Measurements from ENCODE around the gene LBH. TPM values are rescaled to one million over a fixed set of nuclear protein-coding genes. Genes with fewer than 3 reads are reported as not detected.

LBH gene
- 100 to 1,000 TPM in 1 of 3 donors, 10 to 100 TPM in 2; 18.2 to 153 (median 87.2) TPM for total RNA-seq

DNA sequence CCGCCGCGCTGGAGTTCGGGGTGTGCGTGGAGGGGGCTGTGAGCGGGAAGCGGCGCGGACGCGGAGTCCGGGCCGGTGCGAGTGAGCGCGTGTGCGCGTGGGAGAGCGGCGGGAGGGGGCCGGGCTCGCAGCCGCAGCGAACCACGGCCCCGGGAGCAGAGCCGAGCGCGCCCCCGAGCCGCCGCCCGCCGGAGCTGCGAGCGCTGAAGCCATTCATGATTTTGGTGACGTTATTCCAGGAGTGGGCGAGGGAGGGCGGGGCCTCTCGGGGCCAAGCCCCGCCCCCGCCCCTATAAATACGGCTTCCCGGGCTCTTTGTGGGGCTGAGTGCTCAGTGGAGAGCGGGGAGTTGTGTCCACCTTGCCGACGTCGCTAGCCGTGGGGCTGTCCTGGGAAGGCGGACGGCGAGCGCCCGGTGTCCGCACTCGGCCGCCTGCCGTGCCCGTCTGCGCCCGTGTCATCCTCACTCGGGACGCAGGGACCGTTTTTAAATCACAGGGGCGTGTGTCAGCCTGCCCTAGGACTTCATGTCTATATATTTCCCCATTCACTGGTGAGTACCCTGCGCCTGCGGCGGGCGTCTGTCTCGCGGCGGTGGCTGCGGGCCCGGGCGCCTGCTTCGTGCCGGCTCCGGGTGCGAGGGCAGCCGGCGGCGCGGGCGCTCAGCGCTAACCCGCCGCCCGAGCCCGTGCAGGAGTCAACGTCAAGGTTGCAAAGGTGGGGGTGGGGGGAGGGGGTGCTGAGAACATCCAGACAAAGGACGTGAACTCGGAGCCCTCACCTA lies at the start of gene LBH:
TSS of gene LBH (plus strand) at position 323 of the 784 bp plus-strand sequence. CDS start at position 528, 205 bp downstream.
- intact Hi-C loops (cut with DNase I; ENCODE audit: low total_unique reads): loop anchor here (5.0 to 10.0 kb wide), 2 partner anchors 213 to 1246 kb away; partner anchors contain the start of gene LCLAT1
- TF ChIP-seq, protein P1, sequence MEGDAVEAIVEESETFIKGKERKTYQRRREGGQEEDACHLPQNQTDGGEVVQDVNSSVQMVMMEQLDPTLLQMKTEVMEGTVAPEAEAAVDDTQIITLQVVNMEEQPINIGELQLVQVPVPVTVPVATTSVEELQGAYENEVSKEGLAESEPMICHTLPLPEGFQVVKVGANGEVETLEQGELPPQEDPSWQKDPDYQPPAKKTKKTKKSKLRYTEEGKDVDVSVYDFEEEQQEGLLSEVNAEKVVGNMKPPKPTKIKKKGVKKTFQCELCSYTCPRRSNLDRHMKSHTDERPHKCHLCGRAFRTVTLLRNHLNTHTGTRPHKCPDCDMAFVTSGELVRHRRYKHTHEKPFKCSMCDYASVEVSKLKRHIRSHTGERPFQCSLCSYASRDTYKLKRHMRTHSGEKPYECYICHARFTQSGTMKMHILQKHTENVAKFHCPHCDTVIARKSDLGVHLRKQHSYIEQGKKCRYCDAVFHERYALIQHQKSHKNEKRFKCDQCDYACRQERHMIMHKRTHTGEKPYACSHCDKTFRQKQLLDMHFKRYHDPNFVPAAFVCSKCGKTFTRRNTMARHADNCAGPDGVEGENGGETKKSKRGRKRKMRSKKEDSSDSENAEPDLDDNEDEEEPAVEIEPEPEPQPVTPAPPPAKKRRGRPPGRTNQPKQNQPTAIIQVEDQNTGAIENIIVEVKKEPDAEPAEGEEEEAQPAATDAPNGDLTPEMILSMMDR (IDR thresholded peaks at IDR 0.05): no peak
- TF ChIP-seq POLR2AphosphoS5 (IDR thresholded peaks at IDR 0.05): peak; percentile 91 to 95 (median 92)
- TF ChIP-seq POLR2A (IDR thresholded peaks at IDR 0.05): peak; percentile 96
- H3K9me3 ChIP-seq: no peaks in the 10 kb centered on the region
- peak within 1 kb of the TSS; percentile 91 to 97 for H3K27ac ChIP-seq
- H3K27me3 ChIP-seq: peaks cover 0 to 3% of the 10 kb centered on the region in 2 donors
- H3K4me1 ChIP-seq: peaks cover 0 to 5% of the 10 kb centered on the region in 2 donors
- peak; percentile 70 to 88 for DNase-seq (ENCODE audit: low spot score in 2 of 2)
- H3K36me3 ChIP-seq: no peaks in the 10 kb centered on the region
- peak within 1 kb of the TSS; percentile 61 to 77 (median 76) for H3K4me3 ChIP-seq

DNA sequence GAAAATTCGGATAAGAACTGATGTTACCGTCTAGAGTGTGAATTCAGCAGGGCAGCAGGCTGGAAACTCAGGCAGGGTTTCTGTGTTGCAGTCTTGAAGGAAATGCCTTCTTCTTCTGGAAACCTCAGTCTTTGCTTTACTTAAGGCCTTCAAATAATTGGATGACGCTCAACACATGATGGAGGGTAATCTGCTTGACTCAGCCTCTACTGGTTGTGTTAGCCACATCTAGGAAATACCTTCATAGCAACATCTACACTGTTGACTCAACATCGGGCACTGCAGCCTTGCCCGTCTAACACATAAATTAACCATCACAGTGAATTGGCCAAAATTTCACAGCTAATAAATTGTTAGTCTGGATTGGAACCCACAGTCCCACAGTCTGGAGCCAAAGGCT lies 47.3 kb upstream of the LBH start:
- Histone ChIP-seq H3K4me3 (no peak overlapping the region), H3K4me1 (no peaks in the 10 kb centered on the region), H3K9me3 (no peaks in the 10 kb centered on the region), H3K27ac (no peak overlapping the region), H3K36me3 (no peaks in the 10 kb centered on the region), H3K27me3 (no peaks in the 10 kb centered on the region)
- TF ChIP-seq, protein P1 (IDR thresholded peaks at IDR 0.05): no peak
- TF ChIP-seq POLR2A (IDR thresholded peaks at IDR 0.05): no peak
- no peak for TF ChIP-seq POLR2AphosphoS5 (IDR thresholded peaks at IDR 0.05)
- no peak for DNase-seq (ENCODE audit: low spot score in 2 of 2)
- intact Hi-C loops (cut with DNase I; ENCODE audit: low total_unique reads): no loop called here

DNA sequence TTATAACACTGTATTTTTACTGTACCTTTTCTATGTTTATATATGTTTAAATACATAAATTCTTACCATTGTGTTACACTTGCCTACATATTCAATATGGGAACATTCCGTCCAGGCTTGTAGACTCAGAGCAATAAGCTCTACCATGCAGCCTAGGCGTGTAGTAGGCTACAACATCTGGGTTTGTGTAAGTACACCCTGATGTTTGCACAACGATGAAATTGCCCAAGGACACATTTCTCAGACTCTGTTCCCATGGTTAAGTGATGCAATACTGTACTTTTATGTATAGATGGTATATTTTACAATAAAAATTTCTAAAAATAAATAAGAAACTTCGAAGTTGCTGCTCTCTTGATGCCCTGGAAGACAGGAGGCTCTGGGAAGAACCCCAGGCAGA lies 46.2 kb upstream of the LBH start:
- no peak for DNase-seq (ENCODE audit: low spot score in 2 of 2)
- TF ChIP-seq, protein P1 (IDR thresholded peaks at IDR 0.05): no peak
- TF ChIP-seq POLR2AphosphoS5 (IDR thresholded peaks at IDR 0.05) (no peak), POLR2A (IDR thresholded peaks at IDR 0.05) (no peak)
- no peak overlapping the region for H3K27ac ChIP-seq
- H3K36me3 ChIP-seq: no peaks in the 10 kb centered on the region
- H3K9me3 ChIP-seq: no peaks in the 10 kb centered on the region
- H3K4me3 ChIP-seq: no peak overlapping the region
- intact Hi-C loops (cut with DNase I; ENCODE audit: low total_unique reads): no loop called here
- H3K4me1 ChIP-seq: no peaks in the 10 kb centered on the region
- H3K27me3 ChIP-seq: no peaks in the 10 kb centered on the region

DNA sequence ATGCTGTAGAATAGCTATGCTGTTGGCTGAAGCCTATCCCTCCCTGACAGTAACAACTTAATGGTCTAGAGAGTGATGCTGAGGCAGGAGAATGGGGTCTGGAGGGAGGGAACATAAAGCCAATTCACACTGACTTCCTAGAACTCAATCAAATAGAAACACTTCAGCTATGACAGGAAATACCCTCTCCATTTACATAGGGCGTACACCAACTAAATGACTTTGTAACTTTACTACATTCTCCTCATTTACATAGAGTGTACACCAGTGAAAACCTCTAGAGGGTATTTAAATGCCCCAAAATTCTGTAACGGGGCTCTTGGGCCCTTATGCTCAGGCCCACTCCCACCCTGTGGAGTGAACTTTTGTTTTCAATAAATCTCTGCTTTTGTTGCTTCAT lies 43.0 kb upstream of the LBH start:
- no peak overlapping the region for H3K4me3 ChIP-seq
- no peaks in the 10 kb centered on the region for H3K27me3 ChIP-seq
- no peaks in the 10 kb centered on the region for H3K36me3 ChIP-seq
- no peaks in the 10 kb centered on the region for H3K9me3 ChIP-seq
- H3K4me1 ChIP-seq: no peaks in the 10 kb centered on the region
- intact Hi-C loops (cut with DNase I; ENCODE audit: low total_unique reads): no loop called here
- H3K27ac ChIP-seq: no peak overlapping the region
- no peak for DNase-seq (ENCODE audit: low spot score in 2 of 2)
- TF ChIP-seq POLR2A (IDR thresholded peaks at IDR 0.05) (no peak), POLR2AphosphoS5 (IDR thresholded peaks at IDR 0.05) (no peak)
- TF ChIP-seq, protein P1 (IDR thresholded peaks at IDR 0.05): no peak

DNA sequence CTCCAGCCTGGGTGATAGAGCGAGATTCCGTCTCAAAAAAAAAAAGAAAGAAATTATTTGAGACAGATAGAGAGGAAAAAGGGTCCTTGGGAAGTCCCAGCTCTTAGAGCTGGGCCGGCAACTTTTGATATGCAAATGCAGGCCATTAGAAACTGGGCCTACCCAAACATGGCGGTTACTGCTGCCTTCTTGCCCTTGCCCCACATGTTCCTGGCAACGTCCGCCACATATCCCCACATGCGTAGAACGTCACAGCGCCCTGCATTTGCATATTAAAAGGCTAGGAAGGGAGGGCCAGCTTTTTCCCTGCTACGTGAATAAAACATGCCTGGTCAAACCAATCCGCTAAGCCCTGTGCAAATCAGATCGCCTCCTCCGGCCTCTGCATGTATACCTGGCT lies 40.7 kb upstream of the LBH start:
- DNase-seq (ENCODE audit: low spot score in 2 of 2): no peak
- intact Hi-C loops (cut with DNase I; ENCODE audit: low total_unique reads): no loop called here
- Histone ChIP-seq H3K4me1 (no peaks in the 10 kb centered on the region), H3K36me3 (no peaks in the 10 kb centered on the region), H3K27ac (no peak overlapping the region), H3K4me3 (no peak overlapping the region), H3K27me3 (no peaks in the 10 kb centered on the region), H3K9me3 (no peaks in the 10 kb centered on the region)
- TF ChIP-seq, protein P1 (IDR thresholded peaks at IDR 0.05): no peak
- TF ChIP-seq POLR2A (IDR thresholded peaks at IDR 0.05) (no peak), POLR2AphosphoS5 (IDR thresholded peaks at IDR 0.05) (no peak)
